Astrocyte (in vitro differentiated cells and primary cell): ENCODE measurements around the gene SULT2B1.

Experiments
- CTCF ChIP-seq: IDR thresholded peaks from 2 replicates; pipeline ENCODE4 v1.5.1; 2011; ENCODE audit warnings: low read depth, mild to moderate bottlenecking, inconsistent platforms, low read length, moderate library complexity; ENCODE audit not compliant: insufficient read depth
- EZH2 ChIP-seq: IDR thresholded peaks from 2 replicates; pipeline ENCODE4 v1.6.1; 2012; ENCODE audit warnings: mild to moderate bottlenecking, low read length, inconsistent platforms; ENCODE audit not compliant: insufficient read depth

DNA sequence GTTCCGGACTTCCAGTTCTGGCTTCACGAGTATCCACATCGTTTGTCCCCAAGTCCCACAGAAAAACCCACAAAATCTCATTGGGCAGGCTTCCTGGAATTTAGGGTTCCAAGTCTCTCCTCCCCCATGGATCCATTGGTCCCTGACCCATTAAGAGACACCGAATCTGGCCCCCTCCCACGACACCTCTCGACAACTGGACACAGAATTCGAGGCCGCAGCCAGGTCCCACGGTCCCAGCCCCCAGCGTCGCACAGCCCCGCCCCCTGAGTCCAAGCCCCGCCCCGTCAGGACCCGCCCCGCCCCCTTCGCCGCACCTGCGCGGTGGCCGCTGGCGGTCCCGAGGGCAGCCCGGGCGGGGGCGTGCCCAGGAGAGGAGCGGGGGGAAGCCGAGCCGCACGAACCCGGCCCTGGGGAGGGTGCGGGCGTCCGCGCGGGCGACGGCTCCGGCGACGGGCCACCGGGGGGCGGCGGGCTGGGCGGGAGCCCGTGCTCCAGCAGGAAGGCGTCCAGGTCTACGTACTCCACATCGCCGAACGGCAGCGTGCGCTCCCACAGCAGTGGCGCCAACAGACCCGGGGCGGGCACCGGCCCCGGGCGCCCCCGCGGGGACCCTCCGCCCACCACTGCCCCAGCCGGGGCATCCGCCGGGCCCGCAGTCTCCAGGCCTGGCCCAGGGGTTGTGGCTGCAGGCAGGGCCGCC, 83.4 kb downstream of the SULT2B1 start:
- TF ChIP-seq EZH2 (no peak), CTCF (no peak)
